GM12872 (cell line): Measurements from ENCODE around the gene ADGRV1.

Experiments
- CTCF ChIP-seq: IDR thresholded peaks from 3 replicates; pipeline ENCODE4 v1.5.1; 2011; ENCODE audit warnings: low read depth, mild to moderate bottlenecking, low read length, moderate library complexity; ENCODE audit not compliant: insufficient read depth

The ADGRV1 gene

GRCh38 chr5:90930756-90931431 lies 372.3 kb downstream of the ADGRV1 start:
- TF ChIP-seq CTCF, result no peak

GRCh38 chr5:90932052-90932699 lies 373.6 kb downstream of the ADGRV1 start:
- TF ChIP-seq CTCF, result peak; percentile 81

GRCh38 chr5:90933298-90933697 lies 374.7 kb downstream of the ADGRV1 start:
- no peak for TF ChIP-seq CTCF

- no peak for TF ChIP-seq CTCF
Observed at GRCh38 chr5:90934091-90934719, 375.6 kb downstream of the ADGRV1 start.

- no peak for TF ChIP-seq CTCF
Observed at GRCh38 chr5:90934738-90935137, 376.1 kb downstream of the ADGRV1 start.

- TF ChIP-seq CTCF, result no peak
Observed at GRCh38 chr5:90939211-90939610, 380.6 kb downstream of the ADGRV1 start.

GRCh38 chr5:90940227-90940995 lies 381.8 kb downstream of the ADGRV1 start:
- no peak for TF ChIP-seq CTCF
